SK-N-MC (cell line): Measurements from ENCODE around the gene ELK4.

ENCODE experiments used
- EZH2 ChIP-seq: fragments of 200-600 bp; sonication (generic); IDR thresholded peaks from one replicate; pipeline ENCODE4 v1.6.1; 2017; ENCODE audit warnings: antibody characterized with exemption
- FOXP2 ChIP-seq: optimal IDR thresholded peaks from 2 replicates; pipeline ENCODE3; 2011; ENCODE audit warnings: mild to moderate bottlenecking, moderate library complexity; ENCODE audit not compliant: insufficient read depth; ENCODE audit errors: extremely low read length, control extremely low read depth
- POLR2AphosphoS5 ChIP-seq: IDR thresholded peaks from 2 replicates; pipeline ENCODE4 v1.6.1; 2012; ENCODE audit warnings: mild to moderate bottlenecking, low read depth, low read length, borderline replicate concordance

DNA sequence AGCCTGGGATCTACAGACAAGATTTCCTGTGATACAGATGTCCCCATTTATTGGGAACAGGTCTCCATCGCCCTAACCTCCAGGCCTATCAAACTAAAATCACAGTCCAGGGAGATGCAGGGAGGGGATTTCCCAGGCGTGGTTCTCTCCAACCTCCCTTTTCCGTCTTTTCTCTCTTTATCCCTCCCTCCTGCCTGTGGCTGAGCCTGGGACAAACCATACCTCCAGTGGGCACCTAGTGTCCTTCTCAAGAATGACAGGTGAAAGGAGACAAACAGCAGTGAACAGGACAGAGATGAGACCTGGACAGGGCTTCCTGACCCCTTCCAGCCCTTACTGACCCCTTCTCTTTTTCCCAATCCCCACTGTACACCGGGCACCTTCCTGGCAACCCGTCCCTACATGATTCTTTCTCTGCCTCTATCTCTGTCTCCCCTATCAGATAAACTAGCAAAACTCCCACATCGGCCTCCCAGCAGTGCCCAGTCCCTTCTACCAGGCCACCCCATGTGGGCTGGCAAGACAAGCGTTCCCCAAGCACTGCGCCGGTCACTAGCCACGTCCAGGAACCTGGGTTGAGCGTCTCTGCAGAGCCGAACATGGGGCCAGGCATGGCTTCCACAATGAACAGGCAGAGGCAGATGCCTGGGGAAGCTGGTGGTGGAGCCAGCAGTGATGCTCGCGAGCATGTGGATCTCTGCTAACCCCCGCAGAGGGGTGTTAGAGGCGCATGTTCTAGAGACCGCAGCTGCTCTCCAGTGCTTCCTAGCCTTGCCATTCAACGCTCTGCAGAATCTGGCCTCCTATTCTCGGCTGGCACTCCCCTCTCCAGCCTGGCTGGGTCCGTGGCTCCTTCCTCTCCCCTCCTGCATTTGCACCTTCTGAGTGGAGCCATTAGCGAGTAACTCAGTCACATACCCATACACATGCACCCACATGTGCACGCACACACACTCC lies 54.7 kb downstream of the ELK4 start:
- TF ChIP-seq EZH2 = no peak
- no peak for TF ChIP-seq POLR2AphosphoS5
- TF ChIP-seq FOXP2 = no peak
